Measurements from ENCODE around the gene CYP4F22.
"Not testable (repeated sequence)": the region's sequence is repeated elsewhere in the genome, so short reads cannot be mapped to it uniquely, and the experiment has no call there.

The CYP4F22 gene

DNA sequence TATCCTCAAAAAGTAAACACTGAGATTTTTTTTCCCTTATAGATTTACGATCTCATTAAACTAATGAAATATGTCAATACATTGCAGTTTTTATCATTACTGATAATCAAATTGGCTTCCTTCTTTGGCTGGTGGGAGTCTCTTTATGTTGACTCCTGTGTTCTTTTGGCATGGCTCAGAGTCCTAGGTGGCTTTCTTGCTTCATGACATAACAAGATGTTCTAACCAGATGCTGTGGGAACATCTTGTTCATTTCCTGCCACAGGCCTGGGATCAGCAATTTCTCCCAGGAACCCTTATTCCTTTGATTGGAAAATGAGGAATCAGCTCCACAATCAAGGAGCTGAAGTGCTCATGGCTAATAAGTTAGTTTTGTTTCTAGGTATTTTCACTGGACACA lies 13.2 kb upstream of the CYP4F22 start:
- no peak for DNase-seq

DNA sequence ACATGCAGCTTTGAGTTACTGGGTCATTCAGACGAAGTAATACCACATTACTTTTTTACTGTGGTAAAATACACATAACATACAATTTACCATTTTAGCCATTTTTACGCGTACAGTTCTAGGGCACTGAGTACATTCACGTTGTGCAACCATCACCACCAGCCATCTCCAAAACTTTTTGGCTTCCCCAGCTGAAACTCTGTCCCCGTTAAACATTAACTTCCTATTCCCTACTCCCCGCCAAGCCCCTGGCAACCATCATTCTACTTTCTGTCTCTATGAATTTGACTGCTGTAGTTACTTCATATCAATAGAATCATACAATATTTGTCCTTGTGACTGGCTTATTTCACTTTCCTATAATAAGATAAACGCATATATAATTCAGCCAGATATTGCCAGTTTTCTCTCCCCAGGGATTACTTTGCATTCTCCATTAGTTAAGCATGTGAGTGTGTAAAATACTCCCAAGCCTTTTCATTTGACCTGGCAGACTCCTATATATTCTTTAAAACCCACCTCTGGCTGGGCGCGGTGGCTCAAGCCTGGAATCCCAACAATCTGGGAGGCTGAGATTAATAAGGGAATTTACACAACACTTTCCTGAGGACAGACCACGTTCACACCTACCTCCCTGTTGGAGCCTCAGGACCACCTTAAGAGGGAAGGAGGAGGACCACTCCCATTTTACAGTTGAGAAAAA lies 10.0 kb upstream of the CYP4F22 start:
- DNase-seq: no peak

- DNase-seq: no peak
Measured at GRCh38 chr19:15498910-15499309, 9.4 kb upstream of the CYP4F22 start.

GRCh38 chr19:15501596-15501995 lies 6.7 kb upstream of the CYP4F22 start:
- DNase-seq: no peak

DNA sequence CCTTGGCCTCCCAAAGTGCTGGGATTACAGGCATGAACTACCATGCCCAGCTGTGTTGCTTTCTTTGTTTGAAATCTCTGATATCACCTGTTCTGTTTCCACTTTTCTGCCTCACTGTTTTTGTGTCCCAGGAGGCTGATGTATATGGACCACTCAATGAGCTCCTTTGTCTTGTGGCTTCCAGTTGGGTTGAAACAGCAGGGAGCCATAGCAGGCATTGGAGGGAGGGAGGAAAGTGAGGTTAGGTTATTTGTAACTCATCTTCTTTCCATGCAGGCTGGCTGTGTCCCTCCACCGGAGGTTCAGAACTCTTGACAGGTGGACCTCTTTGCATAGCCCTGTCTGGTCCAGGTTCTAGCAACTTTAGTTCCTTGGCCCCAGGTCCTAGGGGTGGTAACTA lies 6.1 kb upstream of the CYP4F22 start:
- DNase-seq: no peak

DNA sequence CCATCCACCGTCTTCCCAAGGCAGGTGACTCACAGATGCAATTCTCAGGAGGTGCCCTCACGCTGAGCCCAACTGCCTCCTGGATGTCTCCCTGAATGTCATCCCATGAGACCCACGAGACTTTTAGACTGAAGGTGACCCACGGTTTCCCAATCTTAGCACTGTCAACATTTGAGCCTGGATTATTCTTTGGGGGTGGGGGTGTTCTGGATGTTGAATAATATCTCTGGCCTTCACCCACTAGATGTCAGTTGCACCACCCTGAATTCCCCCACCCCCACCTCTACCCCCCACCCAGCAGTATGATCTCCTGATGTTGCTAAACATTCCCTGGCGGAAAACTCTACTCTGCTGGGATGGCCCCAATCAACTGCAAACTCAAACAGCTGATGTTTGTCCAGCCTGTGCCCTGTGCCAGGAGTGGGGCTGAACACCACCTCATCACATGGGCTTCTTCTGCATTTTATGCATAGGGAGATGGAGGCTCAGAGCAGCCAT lies 2.2 kb upstream of the CYP4F22 start:
- DNase-seq: no peak

DNA sequence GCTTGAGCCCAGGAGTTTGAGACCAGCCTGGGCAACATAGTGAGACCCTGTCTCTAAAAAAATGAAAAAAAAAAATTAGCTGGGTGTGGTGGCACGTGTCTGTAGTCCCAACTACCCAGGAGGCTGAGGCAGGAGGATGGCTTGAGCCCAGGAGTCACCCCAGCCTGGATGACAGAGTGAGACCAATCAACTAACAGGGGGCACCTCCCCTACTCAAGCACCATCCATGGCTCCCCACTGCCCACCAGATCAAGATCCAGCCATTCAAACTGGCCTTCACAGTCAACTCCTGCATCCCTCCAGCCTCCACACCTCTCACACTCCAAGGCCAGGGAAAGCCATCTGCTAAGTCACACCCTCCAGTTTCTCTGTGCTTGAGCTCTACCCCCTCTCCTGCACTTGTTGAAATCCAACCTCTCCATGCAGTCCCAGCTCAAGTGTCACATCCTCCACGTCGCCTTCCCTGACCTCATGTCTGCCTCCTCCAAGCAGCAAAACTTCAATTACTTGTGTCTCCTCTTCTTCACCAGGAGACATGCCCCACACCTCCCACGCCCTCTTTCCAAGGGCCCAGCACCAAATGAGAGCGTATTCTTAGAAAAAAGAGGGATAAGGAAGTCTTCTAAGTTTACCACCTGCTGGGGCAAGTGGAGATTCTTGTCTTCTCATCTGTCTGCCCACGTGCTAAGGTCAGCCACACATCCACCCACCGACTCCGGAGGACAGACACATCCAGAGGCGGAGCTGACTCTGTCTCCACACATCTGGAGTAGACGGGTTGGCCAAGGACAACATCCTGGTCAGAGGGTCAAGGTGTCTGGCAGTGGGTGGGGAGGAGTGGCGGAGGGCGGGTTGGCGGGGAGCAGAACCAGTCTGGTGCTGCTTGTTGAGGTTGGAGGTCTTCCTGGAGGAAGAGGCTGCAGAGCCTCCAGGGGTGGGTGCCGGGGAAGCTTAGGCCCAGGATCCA lies 974 bp upstream of the CYP4F22 start:
- DNase-seq: no peak

DNA sequence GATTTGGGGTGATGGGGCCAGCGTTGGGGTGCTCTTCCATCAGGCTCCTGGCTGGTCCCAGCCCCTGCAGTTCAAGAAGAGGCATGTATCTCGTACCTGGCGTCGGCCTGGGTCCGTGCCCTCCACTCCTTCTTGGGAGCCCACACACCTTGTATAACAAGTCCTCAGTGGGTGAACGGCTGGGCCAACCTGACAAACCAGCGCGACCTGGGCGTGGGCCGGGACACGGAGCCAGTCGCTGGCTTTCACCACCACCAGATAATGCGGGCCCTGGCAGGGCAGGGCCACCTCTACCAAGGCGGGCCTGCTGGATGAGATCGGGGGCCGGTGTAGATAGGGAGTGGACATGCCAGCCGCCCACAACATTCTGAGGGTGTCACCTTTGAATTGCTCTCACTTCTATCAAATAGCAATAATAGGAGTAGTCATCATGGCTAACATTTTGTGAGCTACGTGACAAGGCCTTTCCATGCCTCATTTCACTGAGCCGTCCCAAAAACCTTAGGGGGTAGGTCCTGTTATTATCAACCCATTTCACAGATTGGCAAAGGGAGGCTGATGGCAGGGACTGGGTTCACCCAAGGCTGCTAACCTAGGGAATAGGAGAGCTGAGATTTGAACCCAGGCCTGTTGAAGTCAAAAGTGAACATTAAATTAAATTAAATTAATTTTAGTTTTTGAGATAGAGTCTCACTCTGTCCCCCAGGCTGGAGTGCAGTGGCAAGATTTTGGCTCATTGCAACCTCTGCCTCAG lies 3.5 kb downstream of the CYP4F22 start:
- DNase-seq: no peak

DNA sequence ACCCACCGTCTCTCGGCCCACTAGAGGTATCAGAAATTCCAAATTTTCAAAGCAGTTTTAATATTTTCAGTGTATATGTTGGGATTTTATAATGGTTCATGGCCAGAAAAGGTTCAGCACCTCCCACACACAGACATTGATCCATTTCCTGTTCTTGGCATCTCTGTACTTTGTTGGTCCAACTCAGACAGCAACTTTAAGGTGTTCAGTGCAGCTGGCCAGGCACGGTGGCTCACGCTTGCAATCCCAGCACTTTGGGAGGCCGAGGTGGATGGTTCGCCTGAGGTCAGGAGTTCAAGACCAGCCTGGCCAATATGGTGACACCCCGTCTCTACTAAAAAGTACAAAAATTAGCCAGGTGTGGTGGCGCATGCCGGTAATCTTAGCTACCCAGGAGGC lies 6.9 kb downstream of the CYP4F22 start:
- DNase-seq: not testable (repeated sequence)

GRCh38 chr19:15516363-15516762 lies 8.0 kb downstream of the CYP4F22 start:
- no peak for DNase-seq

DNA sequence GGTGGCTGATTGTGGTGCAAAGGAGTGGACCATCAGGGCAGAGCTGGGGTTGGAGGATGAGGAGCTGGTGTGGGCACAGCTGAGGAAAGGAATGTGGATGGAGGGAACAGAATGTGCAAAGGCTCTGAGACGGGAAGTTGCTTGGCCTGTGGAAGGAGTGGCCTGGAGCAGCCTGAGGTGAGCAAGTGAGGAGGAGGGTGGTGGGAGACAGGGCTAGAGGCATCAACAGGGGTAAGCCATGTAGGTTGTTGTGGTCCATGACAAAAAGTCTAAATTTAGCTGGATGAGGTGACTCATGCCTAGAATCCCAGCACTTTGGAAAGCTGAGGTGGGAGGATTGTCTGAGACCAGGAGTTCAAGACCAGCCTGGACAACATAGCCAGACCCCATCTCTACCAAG lies 9.5 kb downstream of the CYP4F22 start:
- DNase-seq: no peak

DNA sequence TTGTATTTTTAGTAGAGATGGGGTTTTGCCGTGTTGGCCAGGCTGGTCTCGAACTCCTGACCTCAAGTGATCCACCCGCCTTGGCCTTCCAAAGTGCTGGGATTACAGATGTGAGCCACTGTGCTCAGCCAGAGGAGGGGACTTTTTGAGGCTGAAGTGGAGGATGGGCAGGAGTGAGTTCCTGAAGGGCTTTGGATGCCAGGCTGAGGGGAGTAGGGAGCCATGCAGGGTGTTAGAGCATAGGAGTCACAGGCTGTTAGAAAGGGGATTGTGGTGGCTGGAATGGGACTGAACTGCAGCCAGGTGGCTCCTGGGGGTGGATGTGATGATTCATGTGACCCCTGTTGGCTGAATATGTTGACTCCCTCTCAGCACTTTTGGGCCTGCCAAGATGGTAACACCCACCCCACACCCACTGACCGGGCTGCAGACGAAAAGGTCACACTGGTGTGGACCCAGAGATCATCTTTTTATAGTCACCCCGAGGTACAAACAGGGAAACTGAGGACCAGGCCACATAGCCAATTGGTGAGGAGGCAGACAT lies 11.2 kb downstream of the CYP4F22 start:
- DNase-seq: no peak

DNA sequence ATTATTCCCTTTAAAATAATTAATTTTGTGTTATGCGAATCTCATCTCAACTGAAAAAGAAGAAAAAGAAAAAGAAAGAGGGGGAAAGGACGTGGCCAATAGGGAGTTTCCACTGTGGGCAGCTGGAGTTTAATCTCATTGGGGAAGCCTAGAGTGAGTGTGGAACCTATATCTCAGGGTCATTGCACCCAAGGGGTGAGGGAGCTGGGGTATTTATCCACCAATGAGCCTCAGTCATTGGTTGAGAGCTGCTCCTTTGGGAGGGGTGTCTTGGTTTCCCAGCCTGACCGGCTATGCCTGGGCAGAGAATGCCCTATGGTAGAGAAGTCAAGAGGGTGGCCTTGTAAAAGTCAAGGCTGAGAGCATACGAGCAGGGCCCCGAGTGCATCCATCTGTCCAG lies 16.5 kb downstream of the CYP4F22 start:
- DNase-seq: no peak

DNA sequence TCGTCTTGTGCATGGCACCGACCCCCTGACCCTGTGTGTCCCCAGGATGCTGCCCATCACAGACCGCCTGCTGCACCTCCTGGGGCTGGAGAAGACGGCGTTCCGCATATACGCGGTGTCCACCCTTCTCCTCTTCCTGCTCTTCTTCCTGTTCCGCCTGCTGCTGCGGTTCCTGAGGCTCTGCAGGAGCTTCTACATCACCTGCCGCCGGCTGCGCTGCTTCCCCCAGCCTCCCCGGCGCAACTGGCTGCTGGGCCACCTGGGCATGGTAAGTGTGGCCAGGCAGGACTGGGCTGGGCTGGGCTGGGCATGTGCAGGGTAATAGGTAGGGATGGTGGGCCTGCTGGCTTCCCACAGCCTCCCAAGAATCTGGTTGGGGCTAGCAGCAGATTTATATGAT lies 17.0 kb downstream of the CYP4F22 start:
- no peak for DNase-seq

DNA sequence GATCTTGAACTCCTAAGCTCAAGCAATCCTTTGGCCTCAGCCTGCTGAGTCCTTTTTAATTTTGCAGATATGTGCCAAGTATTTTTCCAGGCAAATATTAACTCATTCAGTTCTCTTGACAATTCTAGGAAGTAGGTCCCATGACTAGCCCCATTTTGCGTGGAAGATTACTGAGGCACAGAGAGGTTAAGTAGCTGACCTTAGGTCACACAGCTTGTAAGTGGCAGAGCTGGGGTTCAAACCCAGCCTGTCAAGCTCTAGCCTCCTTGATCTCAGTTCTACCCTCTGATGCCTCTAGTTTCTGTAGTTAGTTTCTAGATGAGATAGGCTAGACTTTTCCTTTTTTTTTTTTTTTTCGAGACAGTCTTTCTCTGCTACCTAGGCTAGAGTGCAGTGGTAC lies 18.1 kb downstream of the CYP4F22 start:
- DNase-seq: no peak

DNA sequence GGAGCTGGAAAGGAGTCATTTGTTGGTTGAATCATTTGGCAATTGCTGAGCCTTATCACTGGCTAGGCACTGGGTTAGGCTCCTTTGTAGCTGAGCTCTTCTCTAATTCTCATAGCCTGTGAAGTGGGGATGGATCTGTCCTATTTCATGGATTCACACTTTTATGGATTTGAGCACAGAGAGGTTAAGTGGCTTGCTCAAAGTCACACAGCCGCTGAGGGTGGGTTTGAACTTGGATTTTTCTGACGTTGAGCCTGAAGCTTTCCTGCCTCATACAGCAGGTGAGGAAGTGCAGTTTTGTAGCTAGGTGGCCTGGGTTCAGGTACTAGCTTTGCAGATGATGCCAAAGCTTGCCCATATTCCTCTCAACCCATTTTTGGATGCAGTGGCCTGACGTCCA lies 19.4 kb downstream of the CYP4F22 start:
- no peak for DNase-seq

DNA sequence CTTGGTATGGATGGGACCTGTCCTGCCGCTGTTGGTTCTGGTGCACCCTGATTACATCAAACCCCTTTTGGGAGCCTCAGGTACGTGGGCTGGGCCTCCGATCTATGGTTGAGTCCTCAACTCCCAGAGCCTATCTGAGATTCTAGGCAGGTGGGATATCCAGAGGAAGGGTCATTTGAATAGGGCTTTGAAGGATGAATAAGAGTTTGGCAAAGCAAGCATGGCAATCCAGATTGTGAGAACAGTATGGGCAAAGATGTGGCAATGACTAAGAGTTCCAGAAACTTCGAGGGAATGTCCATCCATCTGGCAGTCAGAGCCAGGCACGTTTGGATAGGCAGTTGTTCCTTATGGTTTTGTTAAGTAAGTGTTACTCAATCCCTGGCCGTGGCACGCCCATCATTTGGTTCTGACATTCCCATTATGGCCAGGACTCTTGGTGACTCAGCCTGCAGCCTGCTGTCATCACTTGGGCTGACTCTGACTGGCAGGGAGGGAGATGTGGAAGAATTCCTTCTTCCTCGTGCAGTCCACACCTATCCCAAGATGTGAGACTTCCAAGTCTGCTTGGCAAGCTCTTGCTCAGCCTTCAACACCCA lies 21.5 kb downstream of the CYP4F22 start:
- no peak for DNase-seq

- peak; percentile 66 for DNase-seq
Measured at GRCh38 chr19:15532779-15533521, 24.6 kb downstream of the CYP4F22 start.

DNA sequence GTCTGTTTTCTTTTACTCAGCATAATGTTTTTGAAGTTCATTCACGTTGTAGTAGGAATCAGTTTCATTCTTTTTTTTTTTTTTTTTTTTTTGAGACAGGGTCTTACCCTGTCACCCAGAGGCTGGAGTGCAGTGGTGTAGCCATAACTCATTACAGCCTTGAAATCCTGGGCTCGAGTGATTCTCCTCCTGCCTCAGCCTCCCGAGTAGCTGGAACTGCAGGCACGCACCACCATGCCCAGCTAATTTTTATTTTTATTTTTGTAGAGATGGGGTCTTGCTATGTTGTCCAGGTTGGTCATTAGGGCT lies 25.2 kb downstream of the CYP4F22 start:
- DNase-seq: not testable (repeated sequence)

GRCh38 chr19:15534957-15535864 lies 26.9 kb downstream of the CYP4F22 start:
- DNase-seq: no peak

GRCh38 chr19:15536350-15536749 lies 28.0 kb downstream of the CYP4F22 start:
- no peak for DNase-seq

Data from NCI-H69 (cell line).